Measurements from ENCODE around the gene CCBE1.

DNA sequence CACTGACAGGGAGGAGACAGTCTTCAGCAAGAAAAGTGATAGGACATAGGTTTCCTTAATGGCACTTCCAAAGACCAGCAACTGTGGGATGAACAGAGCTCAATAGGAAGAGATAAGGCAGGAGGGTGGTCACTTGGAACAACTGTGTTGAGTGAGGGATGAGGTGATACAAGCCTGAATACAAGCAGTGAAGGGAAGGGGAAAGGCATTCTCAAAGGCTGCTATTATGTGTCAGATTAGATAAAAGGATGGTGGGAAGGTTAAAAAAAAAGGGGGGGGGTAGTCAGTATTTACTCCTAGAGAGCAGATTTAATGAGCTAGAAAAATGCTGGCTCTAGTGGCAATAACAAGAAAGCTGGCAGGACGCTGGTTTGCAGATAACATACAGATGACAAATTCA is 25.7 kb downstream of the CCBE1 start:
- TF ChIP-seq POLR2AphosphoS5 (IDR thresholded peaks at IDR 0.05; ENCODE audit: low read depth, low read length) (no peak), TAF1 (IDR thresholded peaks at IDR 0.05; ENCODE audit: borderline replicate concordance, low read depth, low read length) (no peak), RAD21 (IDR thresholded peaks at IDR 0.05; ENCODE audit: low read length) (no peak)
- TF ChIP-seq, protein P1, sequence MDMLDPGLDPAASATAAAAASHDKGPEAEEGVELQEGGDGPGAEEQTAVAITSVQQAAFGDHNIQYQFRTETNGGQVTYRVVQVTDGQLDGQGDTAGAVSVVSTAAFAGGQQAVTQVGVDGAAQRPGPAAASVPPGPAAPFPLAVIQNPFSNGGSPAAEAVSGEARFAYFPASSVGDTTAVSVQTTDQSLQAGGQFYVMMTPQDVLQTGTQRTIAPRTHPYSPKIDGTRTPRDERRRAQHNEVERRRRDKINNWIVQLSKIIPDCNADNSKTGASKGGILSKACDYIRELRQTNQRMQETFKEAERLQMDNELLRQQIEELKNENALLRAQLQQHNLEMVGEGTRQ (IDR thresholded peaks at IDR 0.05; ENCODE audit: borderline replicate concordance, low read depth, low read length), result no peak
- TF ChIP-seq, protein P2, sequence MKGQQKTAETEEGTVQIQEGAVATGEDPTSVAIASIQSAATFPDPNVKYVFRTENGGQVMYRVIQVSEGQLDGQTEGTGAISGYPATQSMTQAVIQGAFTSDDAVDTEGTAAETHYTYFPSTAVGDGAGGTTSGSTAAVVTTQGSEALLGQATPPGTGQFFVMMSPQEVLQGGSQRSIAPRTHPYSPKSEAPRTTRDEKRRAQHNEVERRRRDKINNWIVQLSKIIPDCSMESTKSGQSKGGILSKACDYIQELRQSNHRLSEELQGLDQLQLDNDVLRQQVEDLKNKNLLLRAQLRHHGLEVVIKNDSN (IDR thresholded peaks at IDR 0.05; ENCODE audit: borderline replicate concordance, low read depth), result no peak
- TF ChIP-seq, protein P3, sequence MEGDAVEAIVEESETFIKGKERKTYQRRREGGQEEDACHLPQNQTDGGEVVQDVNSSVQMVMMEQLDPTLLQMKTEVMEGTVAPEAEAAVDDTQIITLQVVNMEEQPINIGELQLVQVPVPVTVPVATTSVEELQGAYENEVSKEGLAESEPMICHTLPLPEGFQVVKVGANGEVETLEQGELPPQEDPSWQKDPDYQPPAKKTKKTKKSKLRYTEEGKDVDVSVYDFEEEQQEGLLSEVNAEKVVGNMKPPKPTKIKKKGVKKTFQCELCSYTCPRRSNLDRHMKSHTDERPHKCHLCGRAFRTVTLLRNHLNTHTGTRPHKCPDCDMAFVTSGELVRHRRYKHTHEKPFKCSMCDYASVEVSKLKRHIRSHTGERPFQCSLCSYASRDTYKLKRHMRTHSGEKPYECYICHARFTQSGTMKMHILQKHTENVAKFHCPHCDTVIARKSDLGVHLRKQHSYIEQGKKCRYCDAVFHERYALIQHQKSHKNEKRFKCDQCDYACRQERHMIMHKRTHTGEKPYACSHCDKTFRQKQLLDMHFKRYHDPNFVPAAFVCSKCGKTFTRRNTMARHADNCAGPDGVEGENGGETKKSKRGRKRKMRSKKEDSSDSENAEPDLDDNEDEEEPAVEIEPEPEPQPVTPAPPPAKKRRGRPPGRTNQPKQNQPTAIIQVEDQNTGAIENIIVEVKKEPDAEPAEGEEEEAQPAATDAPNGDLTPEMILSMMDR (IDR thresholded peaks at IDR 0.05), result no peak
